GM18867 (cell line): Measurements from ENCODE around the gene ASAP2.
"Not testable (repeated sequence)": the region's sequence is repeated elsewhere in the genome, so short reads cannot be mapped to it uniquely, and the experiment has no call there.

Source experiments
- ATAC-seq: cut with Tn5 transposase; IDR thresholded peaks from one replicate; pipeline ENCODE4 v1.9.1; 2021; ENCODE audit warnings: mild to moderate bottlenecking, moderate library complexity; ENCODE audit not compliant: unreplicated experiment

ASAP2 gene

DNA sequence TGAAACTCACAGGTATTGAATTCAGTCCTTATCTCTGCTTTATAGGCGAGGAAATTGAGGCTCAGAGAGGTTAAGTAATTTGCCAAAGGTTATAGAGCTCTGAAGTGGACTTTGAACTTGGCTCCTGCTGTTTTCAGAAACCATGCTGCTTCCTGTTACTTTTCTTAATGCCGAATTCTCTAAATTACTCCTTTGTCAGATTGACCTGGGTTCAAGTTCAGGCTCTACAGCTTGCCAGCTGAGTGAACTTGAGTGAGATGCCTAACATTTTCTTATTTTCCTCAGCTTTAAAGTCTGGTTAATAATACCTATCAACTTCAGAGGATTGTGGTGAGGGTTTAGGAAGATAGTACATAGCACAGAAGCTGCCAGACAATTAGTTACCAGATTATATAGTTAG is 3.4 kb downstream of the ASAP2 start:
- ATAC-seq, result no peak

DNA sequence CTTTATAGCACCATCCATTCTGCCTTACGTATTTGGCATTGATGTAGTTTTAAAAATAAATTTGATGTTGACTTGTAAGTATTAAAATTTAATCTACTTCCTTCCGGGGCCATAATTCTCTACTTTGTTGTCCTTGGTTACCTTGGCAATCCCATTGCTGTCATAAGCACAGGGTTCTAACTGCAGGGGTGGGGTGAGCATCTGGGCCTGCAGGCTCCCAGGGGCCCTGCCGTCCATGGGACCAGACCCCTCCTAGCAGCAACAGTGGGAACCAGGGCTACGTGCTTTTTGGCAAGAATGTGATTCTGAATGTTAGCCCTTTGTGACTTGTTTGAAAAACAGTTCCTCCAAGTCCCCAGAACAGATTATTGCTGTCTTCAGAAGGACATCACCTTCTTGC is 4.9 kb downstream of the ASAP2 start:
- ATAC-seq, result no peak

DNA sequence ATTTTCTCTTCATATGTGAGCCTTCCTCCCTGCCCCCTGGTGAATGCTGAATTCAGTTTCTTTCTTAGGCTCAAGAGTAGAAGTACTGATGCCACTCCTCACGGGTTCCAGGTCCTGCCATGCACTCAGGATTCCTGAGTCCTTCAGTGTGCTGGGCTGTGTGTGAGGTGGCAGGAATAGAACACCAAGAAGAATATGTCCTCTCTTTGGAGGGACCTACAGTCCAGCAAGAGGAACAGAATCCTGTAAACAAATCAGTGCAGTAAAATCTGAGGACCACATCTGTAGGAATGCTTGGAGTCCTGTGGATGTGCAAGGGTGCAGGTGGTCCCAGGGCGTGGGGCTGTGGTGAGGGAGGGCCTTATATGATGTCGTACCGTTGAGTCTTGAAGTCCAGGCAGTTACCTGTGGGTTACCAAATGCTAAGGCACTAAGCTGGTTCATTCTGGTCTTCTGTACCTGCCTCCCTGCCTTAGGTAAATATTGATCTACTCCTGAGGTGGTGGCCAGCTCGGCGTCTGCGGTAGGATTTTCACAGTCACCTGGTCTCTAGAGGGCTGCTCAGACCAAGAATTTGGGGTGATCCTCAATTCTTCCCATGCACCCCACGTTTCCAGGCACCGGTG is 5.5 kb downstream of the ASAP2 start:
- no peak for ATAC-seq

DNA sequence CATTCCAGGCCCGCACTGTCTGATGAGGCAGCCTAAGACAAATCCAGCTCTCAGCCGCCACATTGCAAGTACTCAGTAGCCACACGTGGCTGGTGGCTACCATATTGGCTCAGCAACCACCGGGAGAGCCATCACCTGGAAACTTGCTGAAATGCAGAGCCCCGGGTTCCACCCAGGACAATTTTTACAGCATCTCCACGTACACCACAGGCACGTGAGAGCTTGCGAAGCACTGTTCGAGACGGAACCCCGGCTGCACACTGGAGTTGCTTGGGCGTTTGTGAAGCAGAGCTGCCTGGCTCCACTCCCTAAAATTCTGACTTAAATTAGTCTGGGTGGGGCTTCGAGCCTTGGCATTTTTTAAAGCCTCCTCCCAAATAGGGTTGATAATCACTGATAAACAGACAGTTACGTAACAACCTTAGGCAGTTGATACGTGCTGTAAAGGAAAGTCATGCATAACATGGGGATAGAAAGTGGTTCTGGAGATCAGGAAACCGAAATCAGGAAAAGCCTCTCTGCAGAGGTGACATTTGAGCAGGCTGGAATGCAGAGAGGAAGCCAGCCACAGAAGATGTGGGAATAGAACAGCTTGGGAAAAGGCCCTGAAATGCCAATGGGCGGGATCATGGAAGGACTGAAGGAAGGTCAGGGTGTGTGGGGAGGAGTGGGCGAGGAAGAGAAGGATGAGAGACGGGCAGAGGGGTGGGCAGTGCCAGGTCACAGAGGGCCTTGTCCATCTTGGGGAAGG is 6.2 kb downstream of the ASAP2 start:
- no peak for ATAC-seq

DNA sequence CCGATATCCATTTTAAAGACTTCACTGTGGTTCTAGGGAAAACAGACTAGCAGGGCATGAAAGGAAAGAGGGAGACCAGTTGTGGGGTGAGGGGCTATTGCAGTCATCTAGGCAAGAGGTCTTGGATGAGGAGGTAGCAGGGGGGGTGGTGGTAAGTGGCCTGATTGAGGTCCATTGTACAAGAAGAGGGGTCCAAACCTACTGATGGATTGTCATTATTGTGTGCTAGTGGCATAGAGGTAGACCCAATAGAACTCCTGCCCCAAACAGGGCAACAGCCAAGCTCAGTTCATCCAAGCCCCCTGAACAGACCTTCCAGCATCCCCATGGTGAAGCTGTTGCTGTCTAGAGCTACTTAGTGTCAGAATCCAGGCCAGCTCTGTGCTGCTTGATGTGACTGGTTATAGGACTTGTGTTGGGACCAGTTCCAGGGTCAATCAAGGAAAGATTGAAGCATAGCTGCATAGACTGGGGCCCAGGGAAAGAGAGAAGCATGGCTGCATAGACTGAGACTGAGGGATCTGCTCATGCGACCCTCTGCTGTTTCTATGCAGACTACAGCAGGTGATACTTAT is 7.0 kb downstream of the ASAP2 start:
- no peak for ATAC-seq

DNA sequence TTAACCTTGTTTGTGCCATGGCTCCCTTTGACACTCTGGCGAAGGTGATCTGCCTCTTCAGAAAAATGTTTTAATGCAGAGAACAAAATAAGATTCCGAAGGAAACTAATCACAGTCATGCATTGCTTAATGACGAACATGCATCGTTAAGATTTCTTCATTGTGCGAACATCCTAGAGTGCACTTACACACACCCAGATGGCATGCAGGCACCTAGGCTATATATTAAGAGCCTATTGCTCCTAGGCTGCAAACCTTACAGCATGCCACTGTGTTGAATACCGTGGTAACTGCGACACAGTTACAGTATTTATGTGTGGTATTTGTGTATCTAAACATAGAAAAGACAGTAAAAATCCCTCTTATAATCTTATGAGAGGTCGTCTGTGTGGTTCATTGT is 8.3 kb downstream of the ASAP2 start:
- ATAC-seq, result no peak

DNA sequence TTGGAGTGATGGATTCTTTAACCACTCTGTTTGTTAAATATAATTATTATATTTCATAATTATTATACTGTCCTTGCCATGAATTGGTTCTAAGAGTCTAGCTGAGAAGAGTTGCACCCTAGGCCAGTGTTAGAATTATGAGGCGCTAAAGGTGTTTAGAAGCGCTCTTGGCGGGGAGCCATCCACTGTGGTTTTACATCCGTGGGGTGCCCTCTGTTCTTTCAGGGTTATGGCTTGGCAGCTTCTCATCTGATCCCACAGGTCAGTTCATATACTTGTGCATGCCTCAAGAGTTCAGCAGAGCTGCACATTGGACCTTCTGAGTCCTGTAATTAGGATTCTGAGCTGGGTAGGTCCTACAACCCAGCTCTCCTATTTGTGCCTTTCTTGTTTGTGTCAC is 9.1 kb downstream of the ASAP2 start:
- no peak for ATAC-seq

DNA sequence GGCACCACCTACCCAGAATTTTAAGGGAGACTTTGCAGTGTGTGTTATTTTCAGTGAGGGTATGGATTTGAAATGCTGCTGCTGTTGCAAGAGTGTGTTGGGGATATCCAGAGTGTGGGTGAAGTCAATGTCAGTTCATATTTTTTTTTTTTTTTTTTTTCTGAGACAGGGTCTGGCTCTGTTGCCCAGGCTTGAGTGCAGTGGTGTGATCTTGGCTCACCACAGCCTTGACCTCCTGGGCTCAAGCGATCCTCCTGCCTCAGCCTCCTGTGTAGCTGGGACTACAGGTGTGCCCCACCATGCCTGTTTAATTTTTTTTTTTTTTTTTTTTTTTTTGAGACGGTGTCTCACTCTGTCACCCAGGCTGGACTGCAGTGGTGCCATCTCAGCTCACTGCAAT is 9.5 kb downstream of the ASAP2 start:
- not testable (repeated sequence) for ATAC-seq

DNA sequence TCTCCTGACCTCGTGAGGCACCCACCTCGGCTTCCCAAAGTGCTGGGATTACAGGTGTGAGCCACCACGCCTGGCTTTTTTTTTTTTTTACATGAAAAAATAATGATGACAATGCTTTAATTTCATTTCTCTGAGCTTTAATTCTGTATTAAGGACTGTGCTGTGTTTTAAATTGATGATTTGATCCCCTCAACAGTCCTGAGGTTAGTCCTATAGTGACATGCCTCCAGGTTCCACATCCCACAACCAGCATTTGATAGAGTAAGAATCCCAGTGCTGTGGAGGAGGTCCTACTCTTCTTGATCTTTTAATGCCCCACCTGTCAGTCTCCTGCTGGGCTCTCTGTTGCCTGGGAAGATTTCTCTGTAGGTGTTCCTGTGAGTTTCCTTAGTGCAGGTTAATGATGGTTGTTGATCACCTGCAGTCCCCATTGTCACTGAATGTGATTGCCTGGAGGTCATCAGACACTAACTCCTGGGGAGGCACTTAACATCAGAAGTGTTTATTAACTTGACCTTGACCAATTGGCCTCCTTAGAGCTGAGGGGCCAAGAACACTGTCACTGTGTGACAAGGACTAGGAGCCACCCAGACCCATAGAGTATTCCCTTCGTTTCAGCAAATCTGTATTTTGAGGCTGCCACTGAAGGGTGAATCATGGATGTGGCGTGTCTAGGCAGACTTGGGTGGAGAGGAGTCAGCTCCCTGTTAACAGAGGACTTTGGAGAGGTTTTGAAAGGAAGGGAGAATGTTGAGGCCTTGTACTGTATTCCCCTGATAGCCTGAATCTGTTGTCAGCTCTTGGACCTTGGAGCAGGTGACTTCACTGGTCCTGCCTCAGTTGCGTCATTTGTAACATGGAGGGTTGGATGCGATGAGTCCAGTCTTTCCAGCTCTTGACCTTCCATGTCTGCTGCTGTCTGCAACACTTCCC is 11.5 kb downstream of the ASAP2 start:
- no peak for ATAC-seq

DNA sequence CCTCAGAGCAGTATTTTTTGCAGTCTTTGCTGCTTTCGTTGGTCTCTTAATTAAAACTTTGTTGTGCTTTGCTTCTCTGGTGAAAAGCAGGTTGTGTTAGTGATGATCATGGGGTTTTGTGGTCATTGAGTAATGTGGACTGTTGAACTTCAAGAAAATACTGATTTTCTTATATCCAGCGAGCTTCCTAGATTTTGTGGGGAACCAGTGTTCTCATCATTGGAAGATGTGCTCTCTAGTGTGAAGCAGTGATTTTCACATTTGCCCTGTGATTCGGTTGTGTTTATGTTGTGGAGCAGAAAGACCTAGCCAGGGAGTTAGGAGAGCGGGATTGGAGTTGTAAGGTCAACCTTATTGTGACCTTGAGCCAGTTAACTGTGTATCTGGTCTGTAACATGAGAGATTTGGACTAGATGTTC is 12.4 kb downstream of the ASAP2 start:
- no peak for ATAC-seq

DNA sequence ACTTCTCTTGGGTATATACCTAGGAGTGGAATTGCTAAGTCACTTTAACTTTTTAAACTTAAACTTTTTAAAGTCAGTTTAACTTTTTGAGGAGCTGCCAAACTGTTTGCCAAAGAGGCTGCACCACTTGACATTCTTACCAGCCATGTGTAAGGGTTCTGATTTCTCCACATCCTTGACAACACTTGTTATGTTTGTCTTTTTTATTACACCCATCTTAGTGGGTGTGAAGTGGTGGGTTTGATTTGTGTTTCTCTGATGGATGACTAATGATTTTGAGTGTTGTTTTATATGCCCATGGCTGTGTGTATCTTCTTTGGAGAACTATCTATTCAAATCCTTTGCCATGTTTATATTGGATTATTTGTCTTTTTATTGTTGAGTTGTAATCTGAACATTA is 13.6 kb downstream of the ASAP2 start:
- ATAC-seq, result no peak

DNA sequence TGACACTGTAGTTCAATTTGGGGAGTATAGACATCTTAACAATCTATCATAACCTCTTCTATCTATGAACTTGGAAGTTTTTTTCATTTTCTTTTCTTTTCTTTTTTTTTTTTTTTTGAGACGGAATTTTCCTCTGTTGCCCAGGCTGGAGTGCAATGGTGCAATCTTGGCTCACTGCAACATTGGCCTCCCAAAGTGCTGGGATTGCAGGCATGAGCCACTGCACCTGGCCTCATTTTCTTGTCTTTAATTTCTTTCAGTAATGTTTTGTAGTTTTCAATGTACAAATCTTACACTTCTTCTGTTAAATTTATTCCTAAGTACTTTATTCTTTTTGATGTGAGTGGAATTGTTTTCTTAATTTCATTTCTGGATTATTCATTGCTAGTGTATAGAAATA is 14.6 kb downstream of the ASAP2 start:
- no peak for ATAC-seq

DNA sequence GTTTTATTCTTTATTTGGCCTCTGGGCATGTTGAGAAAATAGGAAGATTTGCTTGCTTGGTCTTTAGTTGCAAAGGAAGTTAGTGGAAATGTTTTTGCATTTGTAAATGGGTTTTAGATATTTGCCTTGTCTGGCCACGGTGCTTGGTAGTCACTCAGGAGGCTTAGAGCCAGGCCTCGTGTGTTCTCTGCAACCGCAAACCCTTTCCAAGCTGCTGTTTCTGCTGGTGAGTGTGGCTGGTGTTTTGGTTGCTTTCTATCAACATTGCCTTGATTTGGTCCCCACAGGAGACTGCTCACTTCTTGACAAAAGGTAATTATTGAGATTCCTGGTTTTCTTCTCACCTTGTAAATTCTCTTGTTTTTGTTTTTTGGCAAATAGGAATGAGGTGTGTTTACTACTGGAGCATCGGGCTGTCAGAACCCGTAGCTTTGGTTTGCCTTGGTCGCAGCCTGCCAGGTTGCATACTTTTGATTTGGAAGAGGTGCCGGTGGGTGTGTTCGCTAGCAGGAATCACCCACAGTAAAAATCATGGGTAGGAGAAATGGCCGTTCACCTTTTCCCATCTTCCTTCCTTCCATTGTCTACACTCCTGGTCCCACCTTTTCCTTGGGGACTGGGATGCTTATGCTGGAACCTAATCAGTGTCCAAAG is 15.8 kb downstream of the ASAP2 start:
- ATAC-seq, result no peak

DNA sequence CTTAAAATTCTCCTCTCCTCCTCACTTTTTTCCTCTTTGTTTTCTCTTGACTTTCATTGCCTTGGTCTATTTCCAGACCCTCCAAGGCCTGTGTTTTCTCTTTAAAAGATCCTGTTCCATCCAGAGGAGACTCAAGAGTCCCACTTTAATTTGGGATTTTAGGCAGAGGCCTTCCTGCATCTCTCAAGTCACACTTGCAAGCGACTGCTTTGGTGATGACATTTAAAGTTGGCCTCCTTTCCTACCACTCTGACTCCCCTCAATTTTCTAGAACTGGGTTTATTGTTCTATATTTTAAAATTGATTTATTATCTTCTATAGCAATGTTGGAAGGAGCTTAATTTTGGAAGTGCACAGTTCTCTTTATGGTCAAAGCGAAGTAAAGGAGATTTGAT is 16.3 kb downstream of the ASAP2 start:
- ATAC-seq, result no peak

DNA sequence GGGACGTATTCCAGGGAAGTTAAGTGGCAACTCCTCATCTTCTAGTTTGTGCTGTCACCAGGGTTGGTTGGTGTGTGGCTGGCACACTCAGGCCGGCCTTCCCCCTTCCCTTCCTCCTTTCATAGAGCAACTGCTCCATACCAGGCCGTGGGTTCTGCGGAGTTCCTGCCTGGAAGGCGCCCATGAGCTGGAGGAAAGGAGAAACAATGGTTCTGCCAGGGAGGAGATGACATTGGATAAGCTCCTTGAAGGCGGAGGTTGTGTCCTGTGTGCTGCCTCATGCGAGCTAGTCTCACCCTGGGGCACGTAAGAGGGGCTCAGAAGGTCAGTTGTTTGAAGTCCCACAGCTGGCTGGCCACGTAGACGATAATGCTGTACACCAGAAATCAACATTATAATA is 19.2 kb downstream of the ASAP2 start:
- no peak for ATAC-seq

DNA sequence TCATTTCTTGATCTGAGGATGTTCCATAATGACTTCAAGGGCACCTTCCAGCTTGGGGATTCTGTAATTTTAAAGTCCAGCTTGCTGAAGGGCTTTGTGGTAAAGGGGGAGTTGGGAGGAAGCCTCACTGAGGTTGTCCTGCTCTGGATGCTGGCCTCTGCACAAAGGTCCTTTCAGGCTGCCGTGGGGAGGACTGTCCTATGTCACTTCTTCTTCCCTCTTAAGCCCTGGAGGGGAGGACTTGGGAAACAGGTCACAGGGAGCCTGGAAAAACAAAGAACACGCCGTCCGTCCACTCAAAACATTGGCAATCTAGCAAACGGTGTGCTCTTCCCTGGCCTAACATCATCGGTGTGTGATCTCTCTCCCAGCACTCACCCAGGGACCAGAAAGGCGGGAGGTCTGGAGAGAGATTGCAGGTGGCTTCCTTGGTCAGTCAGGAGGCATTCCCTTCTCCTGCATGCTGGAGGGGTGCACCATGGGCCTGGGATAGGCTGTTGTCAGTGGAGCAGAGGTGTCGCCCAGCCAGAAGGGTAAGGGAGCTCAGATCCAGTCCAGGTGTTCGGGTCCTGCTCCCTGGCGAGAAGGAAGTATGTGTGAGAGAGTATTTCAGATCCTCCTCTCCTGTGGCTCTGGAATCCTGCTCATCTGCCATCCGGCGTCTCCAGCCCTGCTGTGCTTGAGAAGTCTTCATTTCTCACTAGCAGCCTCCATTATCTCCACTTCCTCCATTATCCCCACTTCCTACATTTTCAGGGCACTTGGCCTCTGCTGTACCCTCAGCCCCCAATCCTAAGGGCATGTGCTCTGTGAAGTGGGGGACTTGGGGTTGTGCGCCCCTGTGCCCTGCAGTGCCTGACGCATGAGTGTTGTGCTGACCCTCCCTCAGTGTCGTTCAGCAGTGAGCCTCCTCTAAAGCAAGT is 20.1 kb downstream of the ASAP2 start:
- ATAC-seq, result no peak

DNA sequence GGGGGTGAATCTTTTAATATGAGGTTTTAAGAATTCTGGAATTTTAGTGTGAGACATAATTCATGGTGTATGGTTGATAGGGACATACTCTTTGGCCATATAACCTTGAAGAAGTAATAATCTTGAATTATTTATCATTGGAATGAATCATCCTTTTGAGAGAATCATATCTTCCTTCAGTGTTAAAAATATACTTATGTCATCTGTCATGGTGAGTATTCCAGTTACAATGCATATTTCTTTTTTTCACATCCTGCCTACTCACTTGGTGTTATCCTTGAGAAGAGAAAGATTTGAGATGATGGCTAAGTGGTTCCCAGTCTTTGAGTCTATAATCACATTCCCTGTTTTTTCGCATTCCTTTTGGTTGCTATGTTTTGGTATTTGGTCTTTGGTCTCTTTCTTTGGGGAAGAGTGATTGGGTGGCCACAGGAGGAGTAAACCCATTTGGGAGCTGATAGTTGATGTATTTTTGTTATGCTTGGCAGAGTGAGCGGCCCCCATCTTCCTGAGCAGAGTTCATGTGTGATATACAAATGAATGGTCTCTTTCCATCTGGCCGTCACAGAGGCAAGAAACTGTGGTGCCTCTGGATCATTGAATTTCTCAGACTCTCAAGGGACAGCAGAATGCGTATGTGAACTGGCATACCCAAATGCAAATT is 21.6 kb downstream of the ASAP2 start:
- ATAC-seq, result no peak

DNA sequence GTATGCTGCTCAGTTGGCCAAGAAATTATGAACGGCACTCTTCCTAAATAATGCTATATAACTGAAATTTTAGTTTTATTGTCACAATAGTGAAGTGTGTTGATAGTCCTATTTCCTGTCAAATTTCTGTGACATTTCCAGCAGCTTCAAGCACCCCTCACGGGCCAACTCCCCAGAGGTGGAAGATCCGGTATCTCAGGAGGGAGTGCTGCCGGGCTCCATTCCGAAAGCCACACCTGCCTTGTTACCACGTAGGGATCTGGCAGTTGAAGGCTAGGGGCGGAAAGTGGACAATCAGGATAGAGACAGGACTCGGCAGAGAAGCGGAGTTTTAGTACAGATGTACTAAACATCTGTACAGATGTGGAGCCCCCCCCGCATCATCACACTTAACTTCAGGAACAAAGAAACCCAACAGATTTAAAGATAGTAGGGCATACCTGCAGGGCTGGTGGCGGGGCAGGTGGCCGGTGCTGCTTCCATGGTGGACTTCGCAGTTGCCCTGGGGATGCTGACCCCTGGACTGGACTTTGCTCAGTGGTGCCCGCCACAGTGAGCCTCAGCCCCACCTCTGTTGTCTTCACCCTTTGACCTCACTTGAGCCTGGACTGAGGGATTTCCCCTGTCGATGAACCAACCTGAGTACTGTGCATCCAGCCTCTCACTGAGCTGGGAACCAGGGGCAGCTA is 22.3 kb downstream of the ASAP2 start:
- ATAC-seq, result no peak

DNA sequence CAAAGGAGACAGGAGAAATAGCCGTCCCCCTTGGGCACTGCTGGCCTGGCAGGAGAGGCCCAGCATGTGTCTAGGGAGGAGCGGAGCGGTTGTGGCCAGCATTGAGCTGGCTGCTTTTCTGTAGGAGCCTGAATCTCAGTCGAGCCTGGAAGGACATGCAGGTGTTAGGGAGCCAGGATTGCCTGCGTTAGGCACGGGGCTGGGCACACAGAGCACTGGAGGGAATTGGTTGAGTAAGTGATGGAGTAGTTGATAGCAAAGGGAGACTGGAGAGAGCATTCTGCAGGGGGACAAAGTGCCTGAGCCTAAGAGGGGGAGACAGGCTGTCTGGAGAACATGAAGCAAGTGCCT is 22.8 kb downstream of the ASAP2 start:
- no peak for ATAC-seq
